Measurements from ENCODE around the gene CLDN6.
"Not testable (repeated sequence)": the region's sequence is repeated elsewhere in the genome, so short reads cannot be mapped to it uniquely, and the experiment has no call there.

The CLDN6 gene

GRCh38 chr16:3056336-3057180, 38.6 kb upstream of the CLDN6 start:
- H3K4me3 ChIP-seq (ENCODE audit: low read depth, low read length), result no peak overlapping the region
- no peak for TF ChIP-seq CTCF (IDR thresholded peaks at IDR 0.05; ENCODE audit: borderline replicate concordance, insufficient read depth, low read depth, low read length)

- not testable (repeated sequence) for H3K4me3 ChIP-seq (ENCODE audit: low read depth, low read length)
Measured at GRCh38 chr16:3055734-3056115, 37.7 kb upstream of the CLDN6 start.

- TF ChIP-seq CTCF (IDR thresholded peaks at IDR 0.05; ENCODE audit: borderline replicate concordance, insufficient read depth, low read depth, low read length), result no peak
- H3K4me3 ChIP-seq (ENCODE audit: low read depth, low read length), result no peak overlapping the region
Measured at GRCh38 chr16:3054965-3055733, 37.2 kb upstream of the CLDN6 start.

- H3K4me3 ChIP-seq (ENCODE audit: low read depth, low read length), result not testable (repeated sequence)
Measured at GRCh38 chr16:3053330-3053710, 35.3 kb upstream of the CLDN6 start.

GRCh38 chr16:3052571-3053329, 34.8 kb upstream of the CLDN6 start:
- H3K4me3 ChIP-seq (ENCODE audit: low read depth, low read length), result not testable (repeated sequence)

- H3K4me3 ChIP-seq (ENCODE audit: low read depth, low read length), result no peak overlapping the region
- no peak for TF ChIP-seq CTCF (IDR thresholded peaks at IDR 0.05; ENCODE audit: borderline replicate concordance, insufficient read depth, low read depth, low read length)
Measured at GRCh38 chr16:3051494-3051893, 33.5 kb upstream of the CLDN6 start.

GRCh38 chr16:3051009-3051408, 33.0 kb upstream of the CLDN6 start:
- no peak for TF ChIP-seq CTCF (IDR thresholded peaks at IDR 0.05; ENCODE audit: borderline replicate concordance, insufficient read depth, low read depth, low read length)
- H3K4me3 ChIP-seq (ENCODE audit: low read depth, low read length), result no peak overlapping the region

GRCh38 chr16:3050487-3050886, 32.5 kb upstream of the CLDN6 start:
- no peak overlapping the region for H3K4me3 ChIP-seq (ENCODE audit: low read depth, low read length)
- TF ChIP-seq CTCF (IDR thresholded peaks at IDR 0.05; ENCODE audit: borderline replicate concordance, insufficient read depth, low read depth, low read length), result no peak
